Measurements from ENCODE around the gene GLCCI1.

The GLCCI1 gene

GRCh38 chr7:8109196-8110022 lies 140.8 kb downstream of the GLCCI1 start:
- no peak for DNase-seq

- no peak for DNase-seq
Observed at GRCh38 chr7:8111282-8111960, 142.8 kb downstream of the GLCCI1 start.

- no peak for DNase-seq
Observed at GRCh38 chr7:8112685-8113084, 144.1 kb downstream of the GLCCI1 start.

GRCh38 chr7:8113184-8113583 lies 144.6 kb downstream of the GLCCI1 start:
- no peak for DNase-seq

- peak; percentile 57 for DNase-seq
Observed at GRCh38 chr7:8114175-8114574, 145.6 kb downstream of the GLCCI1 start.

- DNase-seq: no peak
Observed at GRCh38 chr7:8115547-8116402, 147.2 kb downstream of the GLCCI1 start.

- peak; percentile 28 for DNase-seq
Observed at GRCh38 chr7:8117195-8117594, 148.6 kb downstream of the GLCCI1 start.

GRCh38 chr7:8119262-8119661 lies 150.7 kb downstream of the GLCCI1 start:
- DNase-seq: no peak

- no peak for DNase-seq
Observed at GRCh38 chr7:8120390-8121058, 151.9 kb downstream of the GLCCI1 start.

- DNase-seq: peak; percentile 39
Observed at GRCh38 chr7:8121243-8121642, 152.6 kb downstream of the GLCCI1 start.

- DNase-seq: peak; percentile 95
Observed at GRCh38 chr7:8125680-8126444, 157.3 kb downstream of the GLCCI1 start.

GRCh38 chr7:8126601-8127167 lies 158.1 kb downstream of the GLCCI1 start:
- DNase-seq: peak; percentile 30

- peak; percentile 64 for DNase-seq
Observed at GRCh38 chr7:8128449-8129317, 160.1 kb downstream of the GLCCI1 start.

- DNase-seq: peak; percentile 64
Observed at GRCh38 chr7:8129318-8129659, 160.7 kb downstream of the GLCCI1 start.

- DNase-seq: no peak
Observed at GRCh38 chr7:8130663-8131062, 162.1 kb downstream of the GLCCI1 start.

GRCh38 chr7:8131694-8132605 lies 163.4 kb downstream of the GLCCI1 start:
- peak; percentile 54 for DNase-seq

GRCh38 chr7:8133188-8133848 lies 164.7 kb downstream of the GLCCI1 start:
- DNase-seq: peak; percentile 33

- DNase-seq: peak; percentile 88
Observed at GRCh38 chr7:8134089-8134733, 165.6 kb downstream of the GLCCI1 start.
